B cell (primary cell): ENCODE measurements around the gene CHD2.

Source experiments
- EZH2 ChIP-seq: IDR thresholded peaks from 2 replicates; pipeline ENCODE4 v1.6.1; 2012; ENCODE audit warnings: borderline replicate concordance, low read depth, mild to moderate bottlenecking, moderate library complexity, low read length; ENCODE audit not compliant: insufficient read depth, poor library complexity, severe bottlenecking
- TF ChIP-seq, protein P1 (sequence below): fragments of 200-600 bp; IDR thresholded peaks from one replicate; pipeline ENCODE4 v1.8.0; 2022; ENCODE audit warnings: antibody characterized with exemption, mild to moderate bottlenecking

DNA sequence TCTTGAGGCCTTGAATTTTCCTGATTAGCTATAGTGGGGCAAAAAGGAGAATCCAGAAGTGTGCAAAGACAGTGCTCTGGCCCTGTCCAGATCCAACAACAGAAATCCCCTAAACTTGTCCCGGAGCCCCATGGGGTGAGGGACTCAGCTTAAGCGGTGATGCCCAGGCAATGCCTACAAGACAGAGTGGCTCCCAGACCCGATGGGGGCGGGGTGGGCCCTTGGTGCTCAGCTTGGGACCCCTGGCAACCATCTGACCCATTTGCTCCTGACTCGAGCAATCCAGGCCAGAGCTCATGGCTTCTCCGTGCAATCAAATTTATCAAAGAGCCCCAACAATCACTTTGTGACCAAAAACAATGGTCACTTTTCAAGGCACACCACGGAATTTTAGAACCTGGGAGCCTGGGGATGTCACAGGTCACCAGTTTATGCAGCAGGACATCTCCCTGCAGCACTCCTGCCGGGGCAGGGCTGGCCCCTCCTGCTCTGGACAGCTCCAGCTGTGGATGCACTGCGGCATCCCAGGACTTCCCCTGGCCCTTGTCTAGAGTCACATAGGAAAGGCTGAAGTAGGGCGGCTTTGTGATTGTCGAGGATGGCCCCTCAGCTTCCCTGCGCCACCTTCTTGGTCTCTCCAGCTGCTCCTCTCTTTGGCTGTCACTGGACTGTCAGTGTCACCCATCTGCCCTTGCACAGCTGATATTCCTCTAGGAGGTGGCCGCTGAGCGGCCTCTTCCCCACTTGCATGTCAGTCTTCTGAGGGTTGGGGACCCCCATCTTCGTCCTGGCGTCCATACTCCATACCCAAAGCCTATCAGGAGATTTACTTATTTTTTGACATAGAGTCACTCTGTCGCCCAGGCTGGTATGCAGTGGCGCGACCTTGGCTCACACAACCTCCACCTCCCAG, 160.5 kb downstream of the CHD2 start:
- TF ChIP-seq, protein P1, sequence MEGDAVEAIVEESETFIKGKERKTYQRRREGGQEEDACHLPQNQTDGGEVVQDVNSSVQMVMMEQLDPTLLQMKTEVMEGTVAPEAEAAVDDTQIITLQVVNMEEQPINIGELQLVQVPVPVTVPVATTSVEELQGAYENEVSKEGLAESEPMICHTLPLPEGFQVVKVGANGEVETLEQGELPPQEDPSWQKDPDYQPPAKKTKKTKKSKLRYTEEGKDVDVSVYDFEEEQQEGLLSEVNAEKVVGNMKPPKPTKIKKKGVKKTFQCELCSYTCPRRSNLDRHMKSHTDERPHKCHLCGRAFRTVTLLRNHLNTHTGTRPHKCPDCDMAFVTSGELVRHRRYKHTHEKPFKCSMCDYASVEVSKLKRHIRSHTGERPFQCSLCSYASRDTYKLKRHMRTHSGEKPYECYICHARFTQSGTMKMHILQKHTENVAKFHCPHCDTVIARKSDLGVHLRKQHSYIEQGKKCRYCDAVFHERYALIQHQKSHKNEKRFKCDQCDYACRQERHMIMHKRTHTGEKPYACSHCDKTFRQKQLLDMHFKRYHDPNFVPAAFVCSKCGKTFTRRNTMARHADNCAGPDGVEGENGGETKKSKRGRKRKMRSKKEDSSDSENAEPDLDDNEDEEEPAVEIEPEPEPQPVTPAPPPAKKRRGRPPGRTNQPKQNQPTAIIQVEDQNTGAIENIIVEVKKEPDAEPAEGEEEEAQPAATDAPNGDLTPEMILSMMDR, result no peak
- TF ChIP-seq EZH2, result no peak
